Neuronal stem cell (in vitro differentiated cells): Measurements from ENCODE around the gene C1QB.

Source experiments
- DNase-seq: peaks from one replicate; pipeline ENCODE4 v3.0.0-alpha.2; 2013; ENCODE audit warnings: low spot score
- H2AFZ ChIP-seq: one replicate; pipeline ENCODE4 v1.6.1; 2013; ENCODE audit warnings: mild to moderate bottlenecking, low read length, inconsistent platforms
- H2AK5ac ChIP-seq: 2 replicates; pipeline ENCODE4 v1.6.1; 2013; ENCODE audit warnings: low read depth, mild to moderate bottlenecking, inconsistent platforms, low read length, moderate library complexity, mixed read lengths
- H2BK120ac ChIP-seq: 2 replicates; pipeline ENCODE4 v1.6.1; 2013; ENCODE audit warnings: low read depth, mild to moderate bottlenecking, inconsistent platforms, low read length, moderate library complexity, mixed read lengths
- H2BK12ac ChIP-seq: one replicate; pipeline ENCODE4 v1.6.1; 2013; ENCODE audit warnings: low read length, inconsistent platforms
- H2BK15ac ChIP-seq: 2 replicates; pipeline ENCODE4 v1.6.1; 2013; ENCODE audit warnings: mild to moderate bottlenecking, low read length, inconsistent platforms, mixed read lengths
- H2BK5ac ChIP-seq: one replicate; pipeline ENCODE4 v1.6.1; 2013; ENCODE audit warnings: inconsistent platforms, mild to moderate bottlenecking, low read length, moderate library complexity
- H3K14ac ChIP-seq: one replicate; pipeline ENCODE4 v1.6.1; 2013; ENCODE audit warnings: low read length, inconsistent platforms
- H3K18ac ChIP-seq: 2 replicates; pipeline ENCODE4 v1.6.1; 2013; ENCODE audit warnings: low read length, inconsistent platforms
- H3K23ac ChIP-seq: 2 replicates; pipeline ENCODE4 v1.6.1; 2013; ENCODE audit warnings: low read depth, mild to moderate bottlenecking, mixed read lengths, low read length, inconsistent platforms; ENCODE audit not compliant: poor library complexity
- H3K27ac ChIP-seq: replicated peaks from 3 replicates; pipeline ENCODE4 v1.5.1; 2013; ENCODE audit warnings: low read length, inconsistent platforms
- H3K27me3 ChIP-seq, 3 experiments: 2 replicates each; pipeline ENCODE4 v1.6.1; 2013; ENCODE audit warnings: low read length in 3 of 3, mild to moderate bottlenecking in 2 of 3, inconsistent platforms in 1 of 3, low read depth in 1 of 3, mixed read lengths in 1 of 3, moderate library complexity in 1 of 3; ENCODE audit not compliant: control insufficient read depth in 3 of 3, insufficient read depth in 3 of 3
- H3K36me3 ChIP-seq, 2 donors: replicated peaks in 1 of 2; 2 replicates each; pipeline ENCODE4 v1.6.1; 2013; ENCODE audit warnings: low read length in 2 of 2; ENCODE audit not compliant: control insufficient read depth in 2 of 2, insufficient read depth in 2 of 2
- H3K4ac ChIP-seq: 2 replicates; pipeline ENCODE4 v1.6.1; 2013; ENCODE audit warnings: inconsistent platforms, mild to moderate bottlenecking, low read length, moderate library complexity
- H3K4me1 ChIP-seq, 2 donors: 1 replicate in 1 of 2; 2 replicates in 1 of 2; pipeline ENCODE4 v1.6.1; 2013; ENCODE audit warnings: low read length in 2 of 2, low read depth in 1 of 2; ENCODE audit not compliant: control insufficient read depth in 2 of 2, insufficient read depth in 1 of 2
- H3K4me2 ChIP-seq: one replicate; pipeline ENCODE4 v1.6.1; 2013; ENCODE audit warnings: mild to moderate bottlenecking, low read length, inconsistent platforms; ENCODE audit not compliant: insufficient read depth, poor library complexity, severe bottlenecking
- H3K4me3 ChIP-seq, 2 donors: 2 replicates each; pipeline ENCODE4 v1.5.1; 2013; ENCODE audit warnings: low read length in 2 of 2, mild to moderate bottlenecking in 2 of 2, inconsistent platforms in 1 of 2, moderate library complexity in 1 of 2
- H3K79me1 ChIP-seq: one replicate; pipeline ENCODE4 v1.6.1; 2013; ENCODE audit warnings: low read depth, mild to moderate bottlenecking, inconsistent platforms, low read length, moderate library complexity
- H3K9ac ChIP-seq: one replicate; pipeline ENCODE4 v1.6.1; 2013; ENCODE audit warnings: mild to moderate bottlenecking, low read depth, low read length, inconsistent platforms; ENCODE audit not compliant: poor library complexity
- H3K9me3 ChIP-seq, 2 donors: replicated peaks in 1 of 2; 2 replicates each; pipeline versions ENCODE3 to v1.6.1; 2013; ENCODE audit warnings: low read length in 2 of 2, mild to moderate bottlenecking in 2 of 2, inconsistent platforms in 1 of 2, low read depth in 1 of 2, mixed read lengths in 1 of 2, moderate library complexity in 1 of 2; ENCODE audit not compliant: control insufficient read depth in 2 of 2, insufficient read depth in 1 of 2
- H4K8ac ChIP-seq: one replicate; pipeline ENCODE4 v1.6.1; 2013; ENCODE audit warnings: low read depth, mild to moderate bottlenecking, inconsistent platforms, low read length, moderate library complexity
- H4K91ac ChIP-seq: one replicate; pipeline ENCODE4 v1.6.1; 2013; ENCODE audit warnings: low read length, low read depth, mild to moderate bottlenecking, inconsistent platforms; ENCODE audit not compliant: poor library complexity
- WGBS, 2 donors: extraction: QIAGEN DNeasy Blood & Tissue Kit; methylation state at CpG; one replicate each; pipeline ENCODE4 v1.1.7; 2013; ENCODE audit warnings: missing lambda C conversion rate in 2 of 2, mixed read lengths in 1 of 2; ENCODE audit not compliant: insufficient read length in 2 of 2, insufficient replicate concordance in 1 of 2; ENCODE audit errors: extremely low coverage in 2 of 2; 5-methylcytosine and 5-hydroxymethylcytosine counted together

The C1QB gene

DNA sequence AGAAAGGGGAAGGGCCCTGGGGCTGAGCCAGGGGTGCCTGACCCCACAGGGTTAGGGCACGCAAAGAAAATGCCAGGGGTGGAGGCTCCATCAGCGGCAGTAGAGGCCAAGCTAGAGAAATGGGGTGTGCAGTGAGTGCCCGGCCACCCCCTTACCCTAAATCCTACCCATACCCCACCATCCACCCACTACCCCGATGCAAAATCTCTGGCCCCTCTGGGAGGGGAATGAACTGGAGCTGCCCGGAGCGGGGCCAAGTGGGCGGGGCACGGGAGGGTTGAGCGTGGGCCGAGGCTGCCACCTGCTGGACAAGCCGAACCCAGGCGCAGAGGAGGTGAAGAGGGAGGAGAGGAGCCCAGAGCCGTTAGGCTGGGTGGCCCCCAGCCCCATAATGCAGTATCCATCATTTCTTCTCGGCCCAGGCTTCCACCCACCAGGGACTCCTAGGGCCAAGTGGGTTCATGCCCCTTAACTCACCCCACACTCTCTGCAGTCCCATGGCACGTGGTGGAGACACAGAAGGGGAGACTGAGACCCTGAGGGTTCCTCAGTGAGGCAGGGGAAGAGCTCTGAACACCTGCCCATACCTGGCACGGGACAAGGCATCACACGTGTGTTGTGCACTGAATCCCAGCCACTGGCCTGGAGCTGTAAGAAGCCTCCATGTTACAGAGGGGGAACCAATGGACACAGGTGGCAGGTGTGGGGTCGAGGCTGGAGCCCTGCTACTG, 11.0 kb upstream of the C1QB start:
- peaks cover 0 to 38% (median 0%) of the 10 kb centered on the region in 3 experiments for H3K27me3 ChIP-seq
- H2AFZ ChIP-seq = no peak overlapping the region
- no peak overlapping the region for H4K8ac ChIP-seq
- H3K18ac ChIP-seq = peak overlapping the region; percentile 88
- peak overlapping the region; percentile 19 for H2BK15ac ChIP-seq
- DNase-seq = peak; percentile 68
- no peak overlapping the region for H2BK12ac ChIP-seq
- no peak overlapping the region for H3K4me2 ChIP-seq
- no peak overlapping the region for H2BK120ac ChIP-seq
- H3K4me3 ChIP-seq = no peak overlapping the region
- H3K23ac ChIP-seq = no peak overlapping the region
- peak overlapping the region; percentile 7 for H3K9ac ChIP-seq
- H3K27ac ChIP-seq = no peak overlapping the region
- H3K36me3 ChIP-seq = no peaks in the 10 kb centered on the region
- H3K79me1 ChIP-seq = no peaks in the 10 kb centered on the region
- peak overlapping the region; percentile 59 for H2AK5ac ChIP-seq
- no CpG with 5 or more reads among the region's 18 CpGs for WGBS, 2 donors
- H2BK5ac ChIP-seq = peak overlapping the region; percentile 43
- no peak overlapping the region for H3K4ac ChIP-seq
- H4K91ac ChIP-seq = no peak overlapping the region
- H3K4me1 ChIP-seq = no peaks in the 10 kb centered on the region
- H3K14ac ChIP-seq = no peak overlapping the region
- H3K9me3 ChIP-seq = no peaks in the 10 kb centered on the region

- Histone ChIP-seq H3K14ac (no peak within 1 kb of the TSS), H3K36me3 (no peaks in the 10 kb centered on the region), H3K23ac (no peak within 1 kb of the TSS), H2AFZ (no peak within 1 kb of the TSS), H3K9ac (peak within 1 kb of the TSS; percentile 13), H3K4ac (no peak within 1 kb of the TSS), H3K18ac (no peak within 1 kb of the TSS), H3K9me3 (no peaks in the 10 kb centered on the region), H3K27ac (no peak within 1 kb of the TSS), H2AK5ac (peak within 1 kb of the TSS; percentile 59), H2BK15ac (peak within 1 kb of the TSS; percentile 19), H3K4me3 (no peak within 1 kb of the TSS), H3K4me2 (no peak within 1 kb of the TSS), H3K4me1 (no peaks in the 10 kb centered on the region), H4K91ac (no peak within 1 kb of the TSS), H2BK12ac (no peak within 1 kb of the TSS), H2BK5ac (no peak within 1 kb of the TSS), H4K8ac (no peak within 1 kb of the TSS), H3K79me1 (no peaks in the 10 kb centered on the region), H2BK120ac (no peak within 1 kb of the TSS), H3K27me3 (peaks cover 0 to 42% (median 0%) of the 10 kb centered on the region in 3 experiments)
- no peak for DNase-seq
- WGBS, 2 donors = no CpG with 5 or more reads among the region's 8 CpGs
Measured at GRCh38 chr1:22643381-22643780, 9.7 kb upstream of the C1QB start, which contains the start of gene C1QC. C1QC (plus strand) TSS chr1:22643633; CDS start chr1:22644024, 391 bp downstream.

DNA sequence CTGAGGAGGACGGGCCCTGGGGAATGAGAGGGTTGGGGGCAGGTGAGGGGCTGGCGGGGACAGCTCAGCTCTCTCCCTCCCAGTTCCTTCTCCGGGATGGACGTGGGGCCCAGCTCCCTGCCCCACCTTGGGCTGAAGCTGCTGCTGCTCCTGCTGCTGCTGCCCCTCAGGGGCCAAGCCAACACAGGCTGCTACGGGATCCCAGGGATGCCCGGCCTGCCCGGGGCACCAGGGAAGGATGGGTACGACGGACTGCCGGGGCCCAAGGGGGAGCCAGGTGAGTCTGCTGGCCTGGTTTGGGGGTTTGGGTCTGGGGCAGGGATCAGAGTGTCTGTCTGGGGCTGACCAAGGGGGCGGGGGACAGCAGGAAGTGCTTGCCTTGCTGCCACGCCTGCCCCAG, 9.1 kb upstream of the C1QB start:
- Histone ChIP-seq H3K79me1 (no peaks in the 10 kb centered on the region), H2AFZ (no peak overlapping the region), H3K9me3 (no peaks in the 10 kb centered on the region), H3K27me3 (peaks cover 0 to 42% (median 0%) of the 10 kb centered on the region in 3 experiments), H2BK12ac (no peak overlapping the region), H3K4me2 (no peak overlapping the region), H3K27ac (no peak overlapping the region), H4K8ac (no peak overlapping the region), H3K18ac (no peak overlapping the region), H2BK15ac (no peak overlapping the region), H2BK5ac (no peak overlapping the region), H3K14ac (no peak overlapping the region), H3K9ac (peak overlapping the region; percentile 13), H2AK5ac (peak overlapping the region; percentile 47), H3K36me3 (no peaks in the 10 kb centered on the region), H2BK120ac (no peak overlapping the region), H4K91ac (no peak overlapping the region), H3K4me1 (no peaks in the 10 kb centered on the region), H3K23ac (no peak overlapping the region), H3K4me3 (no peak overlapping the region), H3K4ac (no peak overlapping the region)
- no CpG with 5 or more reads among the region's 12 CpGs for WGBS, 2 donors
- DNase-seq = no peak

DNA sequence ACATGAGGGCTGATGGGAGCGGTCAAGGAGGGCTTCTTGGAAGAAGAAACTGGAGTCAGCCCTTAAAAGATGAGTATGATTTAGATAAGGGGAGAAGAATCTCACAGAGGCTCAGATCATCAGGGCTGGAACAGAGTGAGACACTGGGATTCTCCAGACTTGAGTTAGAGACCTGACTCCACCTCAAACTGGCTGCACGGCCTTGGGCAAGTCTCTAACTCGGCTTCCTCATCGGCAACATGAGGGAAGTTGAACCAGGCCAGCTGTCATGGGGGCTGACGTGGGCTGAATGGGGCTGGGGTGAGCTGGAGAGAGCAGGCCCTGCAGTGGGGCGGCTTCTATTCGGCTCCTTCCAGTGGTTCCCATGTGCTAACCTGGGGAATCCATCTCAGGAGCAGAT, 7.1 kb upstream of the C1QB start:
- Histone ChIP-seq H3K18ac (no peak overlapping the region), H3K14ac (no peak overlapping the region), H2AK5ac (no peak overlapping the region), H3K9ac (peak overlapping the region; percentile 67), H3K79me1 (no peaks in the 10 kb centered on the region), H3K27me3 (peaks cover 0 to 46% (median 2%) of the 10 kb centered on the region in 3 experiments), H3K27ac (no peak overlapping the region), H3K9me3 (peaks cover 0 to 2% of the 10 kb centered on the region in 2 donors), H3K36me3 (no peaks in the 10 kb centered on the region), H3K23ac (no peak overlapping the region), H2AFZ (no peak overlapping the region), H3K4me3 (no peak overlapping the region), H2BK15ac (no peak overlapping the region), H3K4ac (no peak overlapping the region), H4K91ac (no peak overlapping the region), H2BK12ac (no peak overlapping the region), H2BK120ac (no peak overlapping the region), H4K8ac (no peak overlapping the region), H2BK5ac (no peak overlapping the region), H3K4me2 (no peak overlapping the region), H3K4me1 (no peaks in the 10 kb centered on the region)
- WGBS, 2 donors = no CpG with 5 or more reads among the region's 7 CpGs
- DNase-seq = no peak
